Measurements from ENCODE around the gene FOXP1. TPM values are rescaled to one million over a fixed set of nuclear protein-coding genes. Genes with fewer than 3 reads are reported as not detected.

FOXP1 gene
- total RNA-seq, 1 donor from 2014 or later = 72.3 TPM

GRCh38 chr3:71478568-71478967 is 105.0 kb downstream of the FOXP1 start:
- peak; percentile 22 for DNase-seq

GRCh38 chr3:71476950-71477349 is 106.6 kb downstream of the FOXP1 start:
- DNase-seq = no peak

GRCh38 chr3:71469138-71469435 is 114.4 kb downstream of the FOXP1 start:
- DNase-seq = peak; percentile 48

- peak; percentile 56 for DNase-seq
Observed at GRCh38 chr3:71468311-71469137, 115.0 kb downstream of the FOXP1 start.

- DNase-seq = peak; percentile 86
Observed at GRCh38 chr3:71466483-71466882, 117.0 kb downstream of the FOXP1 start.

- DNase-seq = peak; percentile 21
Observed at GRCh38 chr3:71465371-71466036, 118.0 kb downstream of the FOXP1 start.

GRCh38 chr3:71464613-71465012 is 118.9 kb downstream of the FOXP1 start:
- no peak for DNase-seq

- peak; percentile 50 for DNase-seq
Observed at GRCh38 chr3:71463617-71464016, 119.9 kb downstream of the FOXP1 start.

- no peak for DNase-seq
Observed at GRCh38 chr3:71462586-71462985, 120.9 kb downstream of the FOXP1 start.

GRCh38 chr3:71461749-71462483 is 121.6 kb downstream of the FOXP1 start:
- DNase-seq = no peak

- DNase-seq = peak; percentile 24
Observed at GRCh38 chr3:71461114-71461513, 122.4 kb downstream of the FOXP1 start.

- DNase-seq = no peak
Observed at GRCh38 chr3:71458895-71459294, 124.6 kb downstream of the FOXP1 start.

- no peak for DNase-seq
Observed at GRCh38 chr3:71456826-71457225, 126.7 kb downstream of the FOXP1 start.

- DNase-seq = peak; percentile 14
Observed at GRCh38 chr3:71456156-71456555, 127.4 kb downstream of the FOXP1 start.

GRCh38 chr3:71454512-71455403 is 128.8 kb downstream of the FOXP1 start:
- no peak for DNase-seq

GRCh38 chr3:71453822-71454511 is 129.6 kb downstream of the FOXP1 start:
- DNase-seq = no peak

- no peak for DNase-seq
Observed at GRCh38 chr3:71453319-71453718, 130.2 kb downstream of the FOXP1 start.

GRCh38 chr3:71451812-71452211 is 131.7 kb downstream of the FOXP1 start:
- no peak for DNase-seq

GRCh38 chr3:71451060-71451459 is 132.5 kb downstream of the FOXP1 start:
- DNase-seq = no peak

- no peak for DNase-seq
Observed at GRCh38 chr3:71450162-71450561, 133.4 kb downstream of the FOXP1 start.

- no peak for DNase-seq
Observed at GRCh38 chr3:71447803-71448202, 135.7 kb downstream of the FOXP1 start.

GRCh38 chr3:71447197-71447596 is 136.3 kb downstream of the FOXP1 start:
- peak; percentile 19 for DNase-seq
